ENCODE results near the gene CD3E.
"Not testable (repeated sequence)": the region's sequence is repeated elsewhere in the genome, so short reads cannot be mapped to it uniquely, and the experiment has no call there.

The CD3E gene

GRCh38 chr11:118291477-118292135 lies 12.9 kb upstream of the CD3E start:
- FAIRE-seq = no peak

- FAIRE-seq = no peak
These were observed 10.5 kb upstream of the CD3E start for GRCh38 chr11:118294053-118294452.

- FAIRE-seq = no peak
These were observed 9.3 kb upstream of the CD3E start for GRCh38 chr11:118295199-118295598.

DNA sequence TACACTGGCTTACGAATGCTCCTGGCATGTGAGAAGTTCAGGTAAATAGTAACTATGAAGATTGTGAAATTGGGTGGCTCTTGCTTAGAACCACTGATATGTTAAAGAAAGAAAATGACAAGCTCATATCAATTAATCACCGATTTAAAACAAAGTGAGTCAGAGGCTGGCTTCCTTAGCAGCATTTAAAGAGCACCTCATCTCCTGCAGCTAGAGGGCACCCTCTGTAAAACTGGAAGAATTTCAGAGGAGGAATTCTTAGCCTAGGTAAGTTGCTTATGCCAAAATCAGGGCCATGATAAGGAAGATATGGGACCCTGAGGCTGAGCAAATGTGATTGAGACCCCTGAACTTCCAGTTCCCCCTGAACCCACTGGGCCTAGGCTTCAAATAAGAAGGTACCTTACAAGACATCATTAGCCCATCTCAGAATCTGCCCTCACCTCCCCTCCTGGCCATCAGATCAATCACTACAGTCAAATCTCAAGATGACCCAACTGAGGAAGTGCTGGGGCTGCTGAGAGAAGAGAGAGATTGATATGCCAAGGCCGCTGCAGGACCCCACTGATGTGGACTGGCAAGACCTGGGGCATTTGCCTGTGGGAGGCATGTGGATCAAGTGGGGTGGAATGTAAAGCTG lies 8.6 kb upstream of the CD3E start:
- FAIRE-seq = no peak

GRCh38 chr11:118301600-118302195 lies 2.8 kb upstream of the CD3E start:
- FAIRE-seq = no peak

- FAIRE-seq = no peak
These were observed 333 bp upstream of the CD3E start for GRCh38 chr11:118304227-118304567.

GRCh38 chr11:118305726-118306125 lies 1.2 kb downstream of the CD3E start:
- FAIRE-seq = no peak

- no peak for FAIRE-seq
These were observed 2.0 kb downstream of the CD3E start for GRCh38 chr11:118306556-118306955.

GRCh38 chr11:118308995-118309528 lies 4.5 kb downstream of the CD3E start:
- not testable (repeated sequence) for FAIRE-seq

GRCh38 chr11:118310271-118310670 lies 5.7 kb downstream of the CD3E start:
- FAIRE-seq = no peak

GRCh38 chr11:118310781-118311485 lies 6.4 kb downstream of the CD3E start:
- FAIRE-seq = no peak

GRCh38 chr11:118311518-118311917 lies 7.0 kb downstream of the CD3E start:
- FAIRE-seq = no peak

DNA sequence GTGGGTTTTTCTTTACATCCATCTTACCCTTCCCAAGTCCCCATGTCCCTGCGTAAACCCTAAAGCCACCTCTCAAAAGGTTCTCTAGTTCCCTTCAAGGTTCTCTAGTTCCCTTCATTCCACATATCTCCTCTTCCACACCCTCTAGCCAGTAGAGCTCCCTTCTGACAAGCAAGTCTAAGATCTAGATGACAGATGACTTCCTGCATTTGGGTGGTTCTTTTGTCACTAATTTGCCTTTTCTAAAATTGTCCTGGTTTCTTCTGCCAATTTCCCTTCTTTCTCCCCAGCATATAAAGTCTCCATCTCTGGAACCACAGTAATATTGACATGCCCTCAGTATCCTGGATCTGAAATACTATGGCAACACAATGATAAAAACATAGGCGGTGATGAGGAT lies 7.8 kb downstream of the CD3E start:
- no peak for FAIRE-seq

GRCh38 chr11:118313242-118313641 lies 8.7 kb downstream of the CD3E start:
- FAIRE-seq = no peak

DNA sequence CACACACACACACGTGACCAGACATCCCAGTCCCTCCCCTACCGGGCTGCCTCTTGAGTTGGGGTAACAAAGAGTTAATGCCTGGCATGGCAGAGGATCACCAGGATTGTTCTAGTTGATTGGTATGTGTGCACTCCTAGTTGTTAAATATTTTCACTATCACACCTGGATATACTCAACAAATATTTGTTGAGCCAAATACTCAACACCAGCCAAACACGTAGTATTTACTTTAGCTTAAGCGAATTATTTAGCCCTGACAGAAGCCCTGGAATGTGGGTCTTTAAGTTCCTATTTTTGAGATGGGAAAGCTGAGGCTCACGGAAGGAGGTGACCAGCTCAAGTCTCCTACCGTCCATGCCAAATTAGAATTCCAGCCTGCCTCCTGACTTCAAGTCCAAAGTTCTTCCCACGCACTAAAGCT lies 10.5 kb downstream of the CD3E start:
- FAIRE-seq = no peak

DNA sequence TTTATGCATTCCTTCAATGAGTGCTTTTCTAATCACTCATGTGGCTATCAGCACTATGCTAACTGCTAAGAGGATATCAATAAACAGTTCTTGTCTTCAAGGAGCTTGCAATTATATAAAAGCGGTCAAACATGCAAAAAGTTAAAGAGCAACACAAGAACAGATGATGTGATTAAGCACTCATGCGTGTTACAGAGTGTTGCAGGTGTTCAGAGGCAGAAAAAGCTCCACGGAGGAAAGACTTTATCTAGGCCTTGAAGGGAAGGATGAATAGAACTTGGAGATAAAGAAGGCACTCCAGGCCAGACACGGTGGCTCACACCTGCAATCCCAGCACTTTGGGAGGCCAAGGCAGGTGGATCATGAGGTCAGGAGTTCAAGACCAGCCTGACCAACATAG lies 13.6 kb downstream of the CD3E start:
- FAIRE-seq = no peak

GRCh38 chr11:118318581-118319336 lies 14.2 kb downstream of the CD3E start:
- no peak for FAIRE-seq

GRCh38 chr11:118319337-118319707 lies 14.8 kb downstream of the CD3E start:
- FAIRE-seq = no peak

- FAIRE-seq = no peak
These were observed 16.0 kb downstream of the CD3E start for GRCh38 chr11:118320515-118320914.

DNA sequence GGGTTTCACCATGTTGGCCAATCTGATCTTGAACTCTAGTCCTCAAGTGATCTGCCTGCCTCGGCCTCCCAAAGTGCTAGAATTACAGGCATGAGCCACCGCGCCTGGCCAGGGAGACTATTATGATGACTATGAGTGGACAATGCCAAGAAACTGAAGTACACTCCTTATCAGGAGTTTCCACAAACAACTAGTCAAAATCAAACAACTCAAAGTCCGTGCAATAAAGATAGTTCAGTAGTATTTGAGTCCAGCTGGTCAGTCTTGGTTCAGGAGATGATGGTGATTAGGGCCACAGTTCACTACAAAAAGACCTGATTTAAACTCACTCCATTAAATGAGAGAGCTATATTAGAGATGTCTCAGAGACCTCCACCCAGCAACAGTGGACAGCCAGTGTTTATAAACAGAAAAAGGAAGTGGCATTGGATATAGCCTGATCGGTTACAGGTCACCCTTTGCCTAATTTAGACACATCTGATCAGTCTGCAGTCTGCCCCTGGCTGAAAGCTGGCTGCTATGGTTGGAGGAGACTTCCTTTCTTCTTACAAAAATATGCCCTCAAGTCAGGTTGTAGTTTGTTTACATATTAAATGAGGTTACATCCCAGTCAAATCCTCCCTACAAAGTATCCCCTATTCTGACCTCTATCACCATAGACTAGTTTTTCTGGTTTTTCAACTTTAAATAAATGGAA lies 17.0 kb downstream of the CD3E start:
- no peak for FAIRE-seq

DNA sequence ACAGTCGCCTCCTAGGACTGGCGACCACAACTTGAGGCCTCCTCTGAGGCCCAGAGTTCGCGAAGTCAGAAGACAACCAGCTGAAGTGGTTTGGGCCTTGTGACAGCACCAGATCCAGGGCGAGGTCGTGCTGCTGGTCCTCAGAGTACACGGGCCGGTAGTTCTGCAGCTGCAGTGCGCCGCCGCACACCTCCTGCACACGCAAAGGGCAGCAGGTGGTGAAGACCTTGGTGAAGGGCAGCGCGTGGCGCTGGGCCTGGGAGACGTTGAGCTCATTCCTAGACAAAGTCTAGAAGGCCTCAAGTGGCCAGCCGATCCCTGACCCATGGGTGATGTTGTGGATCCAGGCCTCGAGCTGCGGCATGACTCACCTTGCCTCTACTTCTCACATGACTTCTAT lies 18.2 kb downstream of the CD3E start:
- FAIRE-seq = no peak

DNA sequence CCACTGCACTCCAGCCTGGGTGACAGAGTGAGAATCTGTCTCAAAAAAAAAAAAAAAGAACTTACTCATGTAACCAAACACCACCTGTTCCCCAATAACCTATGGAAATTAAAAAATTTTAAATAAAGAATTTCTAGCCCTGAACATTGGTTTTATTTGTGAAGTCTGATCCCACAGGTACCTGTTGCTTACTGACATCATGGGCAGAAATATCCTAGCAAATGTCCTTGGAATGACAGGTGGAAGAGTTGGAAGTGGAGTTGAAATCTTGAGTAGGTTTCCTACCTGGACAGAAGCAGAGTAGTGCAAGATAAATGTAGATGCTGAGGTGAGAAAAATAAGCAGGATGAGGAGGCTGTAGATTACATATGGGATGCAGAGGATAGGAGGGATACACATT lies 20.8 kb downstream of the CD3E start:
- FAIRE-seq = no peak
